Activated CD4-positive, alpha-beta T cell treated with anti-CD3 and anti-CD28 coated beads, Interleukin-2, amount 50 U/mL, for 16 hours (primary cell): ENCODE results near the gene MGAT5.

Experiments
- DNase-seq: peaks from one replicate; pipeline ENCODE4 v3.0.0-alpha.2; 2020

MGAT5 gene

DNA sequence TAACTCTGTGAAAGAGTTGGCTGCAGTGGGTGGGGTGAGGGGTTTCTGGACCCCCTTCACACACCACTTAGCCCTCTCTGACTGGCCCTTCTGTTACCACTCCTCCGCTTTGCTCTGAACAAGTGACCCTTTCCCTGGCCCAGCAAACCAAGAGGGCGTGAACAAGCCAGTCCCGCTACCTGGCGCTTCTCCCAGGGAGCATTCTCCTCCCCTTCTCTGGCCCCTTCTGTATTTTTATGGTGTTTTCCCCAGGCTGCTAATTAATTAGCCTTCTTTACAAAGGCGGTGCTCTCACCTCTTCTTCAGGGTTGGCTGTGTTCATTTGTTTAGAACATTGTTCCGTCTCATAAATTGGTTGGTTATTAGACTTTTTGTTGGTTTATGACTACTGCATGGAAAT lies 180.1 kb downstream of the MGAT5 start:
- DNase-seq: no peak

DNA sequence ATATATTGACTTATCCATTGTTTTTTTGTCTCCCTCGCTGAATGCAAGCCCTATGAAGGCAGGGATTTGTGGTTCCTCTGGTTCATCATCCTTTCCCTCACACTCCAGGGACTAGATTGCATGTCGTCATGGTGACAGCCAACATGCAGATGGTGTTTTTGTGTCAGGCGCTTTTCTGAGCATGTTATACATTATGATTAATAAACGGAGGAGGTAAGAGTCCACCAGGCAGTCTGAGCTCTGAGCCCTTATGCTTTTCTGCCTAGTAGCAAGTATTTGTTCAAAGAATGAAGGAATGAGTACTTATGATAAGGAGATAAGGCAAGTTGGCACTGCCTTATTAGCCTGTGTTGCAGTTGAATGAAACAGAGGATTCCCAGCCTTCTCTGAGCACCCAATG lies 181.6 kb downstream of the MGAT5 start:
- no peak for DNase-seq

DNA sequence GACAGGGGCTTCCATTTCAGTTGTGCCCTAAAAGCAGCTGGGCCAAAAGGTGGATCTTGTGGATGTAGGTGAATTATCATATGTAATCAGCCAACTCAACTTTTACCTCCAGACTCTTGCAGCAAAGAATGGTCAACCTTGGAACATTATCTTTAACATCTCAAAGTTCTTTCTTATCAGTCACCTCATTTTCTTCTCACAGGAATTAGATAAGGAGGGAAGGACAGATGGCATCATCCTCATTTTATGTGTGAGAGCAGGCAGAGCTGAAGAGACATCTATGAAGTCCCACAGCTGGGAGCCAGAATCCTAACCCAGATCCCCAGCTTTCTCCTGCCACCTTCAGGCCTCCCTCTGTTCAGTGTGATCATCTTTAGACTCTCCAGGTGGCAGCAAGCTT lies 182.1 kb downstream of the MGAT5 start:
- no peak for DNase-seq

DNA sequence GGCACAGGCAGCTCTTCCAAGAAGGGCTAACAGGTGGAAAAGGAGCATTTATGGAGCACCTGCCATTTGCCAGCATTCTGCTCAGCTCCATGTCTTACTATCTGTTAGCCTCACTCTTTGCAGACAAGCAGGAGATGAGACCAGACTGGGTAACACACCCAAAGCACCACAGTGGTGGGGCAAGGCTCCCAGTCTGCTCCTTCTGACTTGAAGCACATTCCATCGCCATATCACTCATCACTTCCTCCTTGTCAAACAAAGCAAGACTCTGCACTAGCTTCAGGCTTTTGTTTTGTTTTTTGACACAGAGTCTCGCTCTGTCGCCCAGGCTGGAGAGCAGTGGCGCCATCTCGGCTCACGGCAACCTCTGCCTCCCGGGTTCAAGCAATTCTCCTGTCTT lies 182.8 kb downstream of the MGAT5 start:
- DNase-seq: no peak

DNA sequence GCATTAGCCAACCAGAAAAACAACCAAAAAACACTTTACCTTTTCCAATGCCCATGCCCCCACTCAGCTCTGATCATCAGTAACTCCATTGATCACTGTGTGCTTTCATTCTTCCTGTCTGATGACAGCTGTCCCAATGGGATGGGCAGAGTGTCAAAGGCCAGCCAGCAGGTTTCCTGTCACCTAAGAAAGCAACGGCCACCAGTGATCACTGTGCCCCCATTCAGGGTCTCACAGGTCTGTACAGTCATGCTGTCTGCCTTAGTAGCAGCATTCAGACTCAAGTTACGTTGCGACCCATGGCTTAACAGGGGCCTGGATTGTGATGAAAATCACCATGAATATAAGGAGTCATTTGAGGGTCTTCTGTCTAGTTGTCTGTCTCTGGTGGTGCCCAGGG lies 184.5 kb downstream of the MGAT5 start:
- no peak for DNase-seq

DNA sequence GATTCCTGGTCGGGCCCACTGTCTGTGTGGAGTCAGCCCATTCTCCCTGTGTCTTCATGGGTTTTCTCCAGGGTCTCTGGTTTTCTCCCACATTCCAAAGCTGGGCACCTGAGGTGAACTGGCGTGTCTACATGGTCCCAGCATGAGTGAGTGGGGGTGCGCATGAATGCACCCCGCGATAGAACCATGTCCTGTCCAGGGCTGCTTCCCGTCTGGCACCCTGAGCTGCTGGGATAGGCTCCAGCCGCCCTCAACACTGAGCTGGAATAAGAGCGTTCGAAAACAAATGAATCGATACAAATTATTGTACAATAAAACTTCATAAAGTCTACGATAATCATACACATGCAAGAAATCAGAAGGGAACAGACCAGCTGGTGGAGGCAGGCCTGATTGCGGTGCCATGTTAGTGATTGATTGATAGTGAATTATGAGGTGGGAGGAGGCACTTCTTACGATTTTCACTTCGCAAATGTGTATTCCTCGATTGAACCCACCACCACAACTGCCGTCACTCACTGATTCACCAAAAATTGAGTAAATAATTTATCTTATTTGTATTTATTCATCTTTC lies 186.6 kb downstream of the MGAT5 start:
- DNase-seq: no peak

DNA sequence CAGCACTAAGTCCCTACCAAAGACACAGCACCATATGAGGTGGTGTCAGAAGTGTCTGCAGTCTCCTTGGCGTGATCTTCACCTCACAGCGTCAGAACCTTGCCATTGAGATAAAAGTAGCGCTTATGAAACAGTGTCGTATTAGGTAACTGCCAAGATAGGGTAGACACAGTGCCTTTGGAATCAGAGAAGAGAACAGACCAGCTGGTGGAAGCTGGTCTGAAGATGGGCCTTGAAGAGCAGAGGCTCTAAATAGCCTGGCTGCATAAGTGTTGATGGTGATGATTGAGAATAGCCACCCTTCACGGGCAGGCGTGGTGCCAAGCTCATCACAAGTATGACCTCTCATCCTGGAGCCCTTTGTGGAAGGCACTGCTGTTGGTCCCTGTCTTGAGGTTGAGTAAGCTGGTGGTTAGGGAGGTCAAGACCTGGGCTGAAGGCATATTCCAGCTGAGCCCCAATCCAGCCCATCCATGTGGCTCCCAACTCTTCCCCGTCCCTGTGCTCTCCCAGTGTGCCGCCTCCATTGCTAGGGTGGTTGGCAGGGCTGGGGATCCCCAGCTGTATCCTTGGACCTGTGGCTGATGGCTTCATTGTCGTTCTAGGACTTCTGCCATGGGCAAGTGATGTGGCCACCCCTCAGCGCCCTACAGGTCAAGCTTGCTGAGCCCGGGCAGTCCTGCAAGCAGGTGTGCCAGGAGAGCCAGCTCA lies 187.4 kb downstream of the MGAT5 start:
- no peak for DNase-seq

DNA sequence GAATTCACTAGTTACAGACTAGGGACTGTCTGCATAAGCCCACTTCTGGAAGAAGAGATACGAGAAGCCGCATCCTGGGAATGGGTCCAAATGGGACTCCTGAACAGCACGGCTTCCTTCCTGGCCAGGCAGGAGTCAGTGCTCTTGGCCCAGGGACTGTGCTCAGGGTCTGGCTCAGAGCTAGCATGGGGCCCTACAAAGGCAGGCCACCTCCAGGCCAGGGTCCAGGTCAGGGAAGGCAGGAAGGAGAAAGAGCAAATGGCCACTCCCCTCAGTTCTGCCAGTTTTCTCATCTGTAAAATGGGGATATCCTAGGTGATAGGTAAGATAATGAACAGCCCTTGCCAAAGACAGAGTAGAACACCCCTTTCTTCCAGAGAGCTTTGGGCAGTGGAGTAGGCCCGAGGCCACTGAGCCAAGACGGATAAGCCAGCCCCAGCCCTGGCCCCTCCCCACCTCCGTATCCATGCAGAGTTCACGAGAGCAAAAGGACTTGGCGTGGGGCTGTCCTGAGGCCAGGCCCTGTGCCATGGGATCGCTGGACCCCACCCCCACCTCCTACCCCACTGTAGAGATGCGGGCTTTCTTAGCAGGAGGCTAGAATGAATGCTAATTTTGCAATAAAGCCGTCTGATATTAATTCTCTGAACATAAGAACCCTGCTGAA lies 190.1 kb downstream of the MGAT5 start:
- no peak for DNase-seq

DNA sequence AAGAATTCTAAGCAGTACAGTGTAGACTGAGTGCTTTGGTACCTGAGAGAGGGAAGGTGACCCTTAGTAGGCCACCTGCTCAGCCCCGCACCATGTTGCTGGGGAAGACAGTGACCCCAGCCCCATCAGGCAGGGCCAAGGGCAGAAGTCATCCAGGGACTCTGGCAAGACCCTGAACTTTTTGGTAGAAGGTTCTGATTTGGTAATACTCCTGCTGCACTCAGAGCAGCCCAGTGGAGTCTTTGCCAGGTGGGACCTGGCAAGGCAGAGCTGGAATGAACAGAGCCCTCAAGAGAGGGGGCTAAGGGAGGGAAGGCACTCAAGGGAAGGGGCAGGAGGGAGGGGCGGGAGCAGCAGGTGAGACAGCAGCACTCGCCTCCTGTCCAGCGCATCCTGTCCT lies 191.2 kb downstream of the MGAT5 start:
- no peak for DNase-seq

DNA sequence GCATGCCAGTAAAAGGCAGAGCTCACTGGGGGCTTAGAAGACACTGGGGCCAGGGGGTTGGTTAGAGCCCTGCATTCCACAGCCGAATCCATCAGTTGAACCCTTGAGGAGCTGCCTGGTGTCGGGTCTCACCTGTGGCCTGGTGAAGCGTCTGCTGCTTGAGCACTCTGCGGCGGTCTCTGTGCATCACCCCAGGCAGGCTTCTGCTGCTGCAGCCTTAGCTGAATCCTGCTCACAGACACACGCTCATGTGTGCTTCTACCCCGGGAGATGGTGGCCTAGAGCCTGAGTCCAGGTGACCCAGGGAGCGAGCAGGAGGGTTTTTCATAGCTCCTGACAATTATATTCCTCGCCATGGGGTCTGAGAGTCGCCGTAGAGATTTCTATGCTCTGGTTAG lies 192.1 kb downstream of the MGAT5 start:
- no peak for DNase-seq

DNA sequence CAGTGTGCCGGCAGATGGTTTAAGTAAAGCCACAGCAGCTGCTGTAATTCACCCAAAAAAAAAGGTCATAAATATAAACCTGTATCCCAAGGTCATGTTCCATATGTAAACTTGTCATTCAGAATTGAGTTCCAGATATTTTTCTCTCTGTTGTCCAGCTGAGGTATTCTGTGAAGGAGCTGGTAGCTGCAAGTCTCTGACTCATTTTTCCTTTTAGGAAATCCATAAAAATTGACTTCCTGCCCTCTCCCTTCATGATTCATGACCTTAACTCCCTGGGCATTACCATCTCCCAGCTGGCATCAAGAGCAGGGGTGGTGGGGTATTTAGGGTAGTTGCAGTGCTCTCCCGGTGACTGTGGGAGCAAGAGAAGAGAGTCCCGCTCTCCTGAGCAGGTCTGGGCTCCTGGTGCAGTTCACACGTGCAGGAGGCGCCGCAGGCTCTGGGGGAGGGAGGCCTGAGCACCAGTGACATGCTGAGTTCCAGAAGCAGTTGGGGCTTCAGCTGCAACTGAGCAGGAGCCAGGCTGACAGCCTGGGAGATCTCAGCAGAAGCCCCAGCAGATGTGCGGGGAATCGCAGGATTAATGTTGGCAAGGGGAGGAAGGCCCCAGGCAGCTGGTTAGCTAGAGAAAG lies 192.6 kb downstream of the MGAT5 start:
- DNase-seq: no peak

DNA sequence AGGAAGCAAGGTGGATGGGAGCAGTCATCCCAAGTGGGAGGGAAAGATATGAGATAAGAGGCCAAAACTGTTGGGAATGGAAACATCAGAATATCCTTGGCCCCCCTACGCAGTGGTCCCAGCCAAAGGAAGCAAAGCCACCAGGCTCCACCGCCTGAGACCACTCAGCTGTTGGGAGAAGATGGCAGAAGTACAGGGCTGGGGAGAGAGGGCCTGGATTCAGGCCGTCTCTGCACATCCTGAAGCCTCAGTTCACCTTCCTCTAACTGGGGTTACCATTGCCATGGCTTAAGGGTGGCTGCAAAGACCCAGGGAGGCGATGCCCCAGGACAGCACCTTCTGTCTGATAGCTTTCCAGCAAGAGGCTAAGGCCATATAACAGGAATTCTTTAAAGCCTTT lies 193.8 kb downstream of the MGAT5 start:
- no peak for DNase-seq

DNA sequence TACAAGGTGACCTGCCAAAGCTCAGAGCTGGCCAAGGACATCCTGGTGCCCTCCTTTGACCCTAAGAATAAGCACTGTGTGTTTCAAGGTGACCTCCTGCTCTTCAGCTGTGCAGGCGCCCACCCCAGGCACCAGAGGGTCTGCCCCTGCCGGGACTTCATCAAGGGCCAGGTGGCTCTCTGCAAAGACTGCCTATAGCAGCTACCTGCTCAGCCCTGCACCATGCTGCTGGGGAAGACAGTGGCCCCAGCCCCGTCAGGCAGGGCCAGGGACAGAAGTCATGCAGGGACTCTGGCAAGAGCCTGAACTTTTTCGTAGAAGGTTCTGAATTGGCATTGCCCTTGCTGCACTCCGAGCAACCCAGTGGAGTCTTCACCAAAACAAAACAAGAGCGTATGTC lies 194.8 kb downstream of the MGAT5 start:
- no peak for DNase-seq

DNA sequence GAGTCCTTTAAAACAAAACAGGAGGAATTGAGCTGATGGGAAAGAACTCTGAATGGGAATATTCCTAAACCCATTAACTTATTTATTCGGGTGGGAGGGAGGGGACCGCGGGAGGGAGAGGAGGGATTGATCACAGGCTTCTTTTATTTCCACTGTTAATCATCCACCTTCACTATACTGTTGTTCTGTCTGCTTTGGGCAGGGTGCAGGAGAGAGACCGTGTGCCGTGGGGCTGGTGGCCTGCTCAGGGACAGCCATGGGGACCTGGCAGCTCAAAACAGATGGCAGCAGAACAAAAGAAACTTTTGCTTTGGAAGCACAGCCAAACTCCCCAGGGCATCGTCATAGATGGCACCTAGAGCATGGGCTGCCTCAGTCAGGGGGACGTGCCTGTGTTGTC lies 195.3 kb downstream of the MGAT5 start:
- no peak for DNase-seq

DNA sequence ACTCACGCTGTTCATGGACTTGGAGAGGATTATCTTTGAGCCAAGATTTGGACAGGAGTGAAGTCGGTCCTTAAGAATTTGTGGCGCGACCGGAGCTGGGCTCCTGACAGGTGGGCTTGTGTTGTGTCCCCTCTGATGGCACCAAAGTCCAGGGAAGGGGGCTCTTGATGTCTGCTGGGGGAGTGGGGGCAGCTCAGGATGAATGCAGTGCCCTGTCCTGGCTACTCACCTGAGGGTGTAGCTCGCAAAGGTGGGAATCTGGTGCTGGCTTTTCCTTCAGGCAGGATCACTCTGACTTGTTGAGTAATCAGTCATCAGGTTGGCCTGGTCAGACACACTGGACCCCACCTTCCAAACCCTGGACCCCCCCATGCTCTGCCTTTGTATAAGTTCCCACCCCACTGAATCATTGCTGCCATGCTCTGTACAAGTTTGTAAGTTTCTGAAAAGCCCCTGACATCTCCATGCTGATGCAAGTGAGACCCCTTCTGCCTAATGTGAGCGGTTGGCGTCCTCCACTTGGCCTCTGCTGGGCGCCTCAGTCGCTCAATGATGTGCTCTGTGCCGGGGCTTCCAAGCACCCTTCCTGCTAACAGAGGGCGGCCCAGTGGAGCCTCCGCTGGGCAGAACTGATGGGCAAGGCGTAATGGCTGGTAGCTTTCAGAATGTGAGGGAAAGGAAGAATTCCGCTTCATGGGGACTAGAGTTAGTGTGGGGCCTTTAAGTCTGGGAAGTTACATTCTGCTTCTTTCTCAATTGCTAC lies 196.1 kb downstream of the MGAT5 start:
- no peak for DNase-seq

DNA sequence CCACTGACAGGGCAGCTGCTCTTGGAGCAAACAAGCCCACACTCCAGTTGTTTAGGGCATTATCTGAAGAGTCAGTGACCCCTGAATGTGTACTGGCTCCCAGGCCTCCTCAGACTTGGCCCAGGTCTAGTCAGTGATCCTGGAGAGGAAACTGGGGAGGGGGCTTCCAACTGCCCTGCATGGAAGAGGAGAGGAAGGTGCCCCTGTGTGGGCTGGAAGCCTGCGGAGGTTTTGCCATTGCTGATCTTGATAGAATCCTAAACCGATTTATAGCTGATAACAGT lies 197.4 kb downstream of the MGAT5 start:
- DNase-seq: no peak

DNA sequence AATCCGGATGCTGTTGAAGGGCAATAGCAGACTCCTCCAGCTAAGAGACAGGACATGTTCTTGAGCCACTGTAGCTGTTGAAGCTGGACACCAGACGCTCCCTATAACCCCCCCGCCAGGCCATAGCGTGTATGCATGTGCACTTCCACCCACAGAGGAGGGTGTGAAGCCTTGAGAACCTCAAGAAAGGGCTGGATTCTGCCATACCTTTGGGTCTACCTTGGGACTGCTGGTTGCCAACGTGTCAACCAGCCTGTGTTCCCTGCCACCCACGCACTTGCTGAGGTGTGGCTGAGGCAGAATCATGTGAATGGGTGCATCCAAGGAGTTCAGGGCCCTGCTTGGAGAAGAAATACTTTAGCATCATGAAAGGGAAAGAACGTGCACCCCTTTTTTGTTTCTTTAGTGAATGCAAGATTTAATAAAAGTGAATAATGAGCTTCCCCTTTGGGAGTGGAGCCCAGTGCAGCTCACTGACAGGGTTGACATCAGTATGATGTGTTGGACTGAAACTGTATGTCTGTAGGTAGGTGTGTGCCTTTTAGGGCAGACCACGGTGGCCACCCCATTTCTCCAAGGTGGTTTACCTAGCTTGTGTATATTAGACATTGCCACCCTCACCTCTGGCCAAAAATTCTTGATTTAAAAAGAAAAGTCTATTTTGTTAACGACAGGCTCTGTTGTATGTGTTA lies 198.3 kb downstream of the MGAT5 start:
- no peak for DNase-seq

DNA sequence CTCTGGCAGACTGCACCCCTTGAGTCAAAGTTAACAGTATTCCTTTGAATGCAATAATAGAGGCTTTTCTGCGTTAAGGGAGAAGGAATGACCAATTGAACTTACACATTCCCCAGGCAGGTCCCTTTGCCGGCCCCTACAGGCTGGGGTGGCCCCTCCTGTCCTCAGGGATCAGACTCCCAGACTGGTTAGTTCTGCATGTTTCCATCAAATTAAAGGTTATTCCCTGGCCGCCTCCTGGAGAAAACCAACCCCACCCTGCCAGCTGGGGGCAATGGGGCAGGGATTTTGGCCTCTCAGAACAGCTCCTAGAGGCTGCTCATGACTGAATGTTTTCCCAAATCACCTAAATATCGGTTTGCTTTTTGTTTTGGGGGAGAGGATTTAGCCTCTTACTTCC lies 199.6 kb downstream of the MGAT5 start:
- no peak for DNase-seq

DNA sequence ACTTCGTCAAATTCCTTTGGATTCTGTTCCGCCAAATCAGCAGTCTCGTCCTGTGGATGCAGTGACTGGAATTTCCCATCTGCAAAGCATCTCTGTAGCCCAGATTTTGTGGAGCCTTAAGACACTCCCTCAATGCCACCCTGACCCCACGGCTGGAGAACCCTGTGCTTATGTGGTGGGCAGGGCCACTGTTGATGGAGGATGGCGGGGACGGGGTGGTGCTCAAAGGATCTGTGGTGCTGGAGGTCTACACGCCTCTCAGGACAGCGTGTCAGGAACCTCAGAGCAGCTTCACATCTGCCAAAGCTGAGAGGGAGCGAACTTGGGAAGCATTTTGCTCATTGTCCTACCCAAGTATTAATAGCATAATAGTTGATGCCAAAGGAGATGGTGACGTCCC lies 200.1 kb downstream of the MGAT5 start:
- DNase-seq: no peak

DNA sequence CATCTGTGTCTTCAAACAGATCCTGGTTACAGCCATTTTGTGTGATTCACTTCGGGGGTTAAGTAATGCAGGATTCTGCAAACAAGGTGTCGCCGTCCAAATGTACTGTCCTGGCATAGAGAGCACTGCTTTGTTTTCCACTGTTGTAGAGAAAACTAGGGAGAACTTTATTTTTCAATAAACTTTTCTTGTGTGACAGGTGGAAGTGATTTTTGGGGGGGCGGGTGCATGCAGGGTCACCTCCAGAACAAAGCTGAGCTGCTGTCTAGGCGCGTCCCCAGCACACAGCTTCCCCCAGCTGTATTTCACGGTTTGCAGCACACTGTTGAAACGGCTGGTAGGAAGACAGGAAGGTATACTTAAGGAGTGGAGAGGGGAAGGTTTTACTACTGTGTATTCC lies 200.6 kb downstream of the MGAT5 start:
- no peak for DNase-seq

DNA sequence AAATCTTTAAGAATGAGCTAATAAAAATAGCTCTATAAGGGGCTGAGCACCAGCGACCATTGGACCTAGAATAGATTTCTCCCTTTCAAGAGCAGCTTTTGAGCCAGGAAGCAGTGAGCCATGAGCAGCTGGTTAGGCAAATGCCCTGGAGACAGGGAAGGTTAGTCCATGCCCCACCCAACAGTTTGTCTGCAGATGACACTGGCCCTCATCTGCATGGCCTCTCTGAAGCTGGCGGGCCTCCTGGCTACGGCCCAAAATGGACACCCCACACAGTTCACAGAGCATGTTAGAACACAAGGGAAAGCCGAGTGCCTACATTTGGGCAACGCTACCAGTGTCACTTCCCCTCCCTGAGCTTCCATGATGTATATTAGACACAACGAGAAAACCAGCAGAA lies 201.1 kb downstream of the MGAT5 start:
- DNase-seq: no peak

DNA sequence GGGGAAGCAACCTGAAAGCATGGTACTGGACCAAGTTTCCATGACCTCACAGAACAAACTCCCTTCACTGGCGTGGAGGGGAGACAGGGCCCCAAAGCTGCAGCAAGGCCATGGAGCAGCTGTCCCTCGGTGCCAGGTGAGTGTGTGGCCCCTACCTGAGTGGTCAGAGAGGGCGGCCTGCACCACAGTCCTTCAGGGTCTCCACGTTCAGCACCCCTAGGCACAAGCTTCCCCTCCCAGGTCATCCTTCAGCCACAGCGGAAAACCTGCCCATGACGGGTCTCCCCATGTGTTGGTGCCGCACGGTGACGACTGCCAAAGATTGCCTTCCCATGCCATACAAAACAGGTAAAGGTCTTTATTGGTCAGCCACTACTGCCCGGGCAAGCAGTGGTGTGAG lies 201.6 kb downstream of the MGAT5 start:
- no peak for DNase-seq

DNA sequence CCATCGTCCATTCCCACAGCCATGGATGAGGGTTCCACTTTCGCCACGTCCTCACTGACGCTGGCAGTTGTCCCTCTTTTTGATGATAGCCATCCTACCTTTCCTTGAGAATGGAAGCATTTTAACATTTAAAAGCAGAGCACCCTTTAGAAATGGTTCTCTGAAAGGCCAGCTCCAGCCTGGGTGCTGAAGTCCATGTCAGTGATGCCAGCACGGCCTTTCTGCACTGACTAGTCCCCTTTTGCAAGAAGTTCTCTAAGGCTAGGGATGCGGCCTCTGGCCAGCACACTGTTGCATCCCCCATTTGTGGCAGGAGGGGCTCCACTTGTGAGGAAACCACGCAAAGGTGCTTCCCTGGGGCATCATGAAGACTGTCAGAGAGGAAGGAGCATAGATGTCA lies 203.5 kb downstream of the MGAT5 start:
- no peak for DNase-seq
